GM18520 (cell line): ENCODE measurements around the gene SERTAD3.
"Not testable (repeated sequence)": the region's sequence is repeated elsewhere in the genome, so short reads cannot be mapped to it uniquely, and the experiment has no call there.

Source experiments
- ATAC-seq: cut with Tn5 transposase; IDR thresholded peaks from one replicate; pipeline ENCODE4 v1.9.1; 2021; ENCODE audit not compliant: unreplicated experiment

Gene SERTAD3

DNA sequence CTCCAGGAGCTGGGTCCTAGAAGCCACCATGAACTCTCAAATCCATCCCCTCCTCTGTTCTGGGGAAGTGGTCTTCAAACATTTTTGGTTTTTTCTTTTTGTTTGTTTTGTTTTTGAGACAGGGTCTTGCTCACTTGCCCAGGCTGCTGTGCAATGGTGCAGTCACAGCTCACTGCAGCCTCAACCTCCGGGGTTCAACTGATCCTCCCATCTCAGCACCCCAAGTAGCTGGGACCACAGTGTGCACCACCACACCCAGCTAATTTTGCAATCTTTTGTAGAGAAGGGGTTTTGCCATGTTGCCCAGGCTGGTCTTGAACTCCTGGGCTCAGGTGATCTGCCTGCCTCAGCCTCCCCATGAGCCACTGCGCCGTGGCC is 14.5 kb upstream of the SERTAD3 start:
- no peak for ATAC-seq

DNA sequence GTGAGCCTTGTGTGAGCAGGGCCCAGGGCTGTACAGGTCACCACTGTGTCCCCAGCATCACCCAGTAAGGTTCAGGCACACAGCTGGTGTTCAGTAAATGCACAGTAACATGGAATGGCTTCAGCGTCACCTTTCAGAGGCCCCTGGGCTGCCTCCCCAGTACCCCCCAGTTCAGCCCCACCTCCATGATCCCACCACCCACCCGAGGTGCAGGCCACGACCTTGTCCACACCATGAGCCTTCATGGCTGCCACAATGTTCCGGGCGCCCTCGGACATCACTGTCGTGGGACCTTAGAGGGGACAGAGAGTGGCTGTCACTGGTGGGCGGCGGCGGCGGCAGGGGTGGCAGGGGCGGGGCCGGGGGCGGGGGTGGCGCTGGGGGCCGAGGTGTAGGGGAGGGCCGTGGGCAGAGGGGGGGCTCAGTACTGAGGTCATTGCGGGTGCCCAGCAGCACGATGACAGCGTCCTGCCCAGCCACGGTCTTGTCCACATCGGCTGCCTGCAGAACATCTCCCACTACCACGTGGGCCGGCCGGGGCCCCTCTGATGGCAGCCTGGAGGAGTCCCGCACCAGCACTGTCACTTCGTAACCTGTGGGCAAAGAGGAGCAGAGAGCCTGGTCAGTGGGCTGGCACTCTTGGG is 13.9 kb upstream of the SERTAD3 start:
- no peak for ATAC-seq

DNA sequence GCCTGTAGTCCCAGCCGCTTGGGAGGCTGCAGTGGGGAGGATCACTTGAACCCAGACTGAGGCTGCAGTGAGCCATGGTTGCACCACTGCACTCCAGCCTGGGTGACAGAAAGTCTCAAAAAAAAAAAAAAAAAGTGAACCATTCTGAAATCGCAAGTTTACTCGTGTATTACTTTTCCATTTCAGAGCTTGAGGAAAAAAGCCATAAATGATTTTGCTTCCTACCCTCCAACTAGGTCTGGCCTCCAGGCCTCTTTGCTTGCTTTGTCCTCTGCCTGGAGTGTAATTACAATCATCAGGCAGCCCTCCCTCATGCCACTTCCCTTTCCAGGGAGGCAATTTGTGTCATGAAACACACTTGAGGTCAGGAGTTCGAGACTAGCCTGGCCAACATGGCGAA is 12.9 kb upstream of the SERTAD3 start:
- no peak for ATAC-seq

- ATAC-seq = not testable (repeated sequence)
These were observed 9.8 kb upstream of the SERTAD3 start for GRCh38 chr19:40453943-40454342.

GRCh38 chr19:40453151-40453735 is 9.1 kb upstream of the SERTAD3 start:
- ATAC-seq = no peak

DNA sequence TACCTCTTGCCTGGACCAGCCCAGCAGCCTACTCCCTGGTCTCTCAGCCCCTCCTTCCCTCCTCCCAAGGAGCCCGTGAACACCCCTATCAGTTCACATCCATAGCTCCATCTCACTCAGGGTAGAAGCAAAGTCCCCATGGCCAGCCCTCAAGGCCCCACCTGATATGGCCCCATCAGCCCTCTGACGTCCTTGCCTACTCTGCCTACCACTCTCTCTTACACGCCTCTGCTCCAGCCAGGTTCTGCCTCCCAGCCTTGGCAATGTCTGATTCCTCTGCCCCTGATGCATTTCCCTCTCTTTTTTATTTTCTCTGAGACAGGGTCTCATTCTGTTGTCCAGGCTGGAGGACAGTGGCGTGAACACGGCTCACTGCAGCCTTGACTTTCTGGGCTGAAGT is 7.9 kb upstream of the SERTAD3 start:
- no peak for ATAC-seq

DNA sequence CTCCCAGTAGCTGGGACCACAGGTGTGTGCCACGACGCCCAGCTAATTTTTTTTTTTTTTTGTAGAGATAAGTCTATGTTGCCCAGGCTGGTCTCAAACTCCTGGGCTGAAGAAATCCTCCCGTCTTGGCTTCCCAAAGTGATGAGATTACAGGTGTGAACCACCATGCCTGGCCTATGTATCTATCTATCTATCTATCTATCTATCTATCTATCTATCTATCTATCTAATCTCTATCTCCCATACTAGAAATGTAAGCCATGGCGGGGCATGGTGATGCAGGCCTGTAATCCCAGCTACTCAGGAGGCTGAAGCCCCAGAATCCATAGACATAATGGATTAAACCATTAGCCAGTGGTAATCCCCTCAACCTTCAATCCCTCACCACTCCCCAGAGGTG is 6.5 kb upstream of the SERTAD3 start:
- ATAC-seq = no peak

- ATAC-seq = no peak
These were observed 5.4 kb upstream of the SERTAD3 start for GRCh38 chr19:40449506-40449905.

DNA sequence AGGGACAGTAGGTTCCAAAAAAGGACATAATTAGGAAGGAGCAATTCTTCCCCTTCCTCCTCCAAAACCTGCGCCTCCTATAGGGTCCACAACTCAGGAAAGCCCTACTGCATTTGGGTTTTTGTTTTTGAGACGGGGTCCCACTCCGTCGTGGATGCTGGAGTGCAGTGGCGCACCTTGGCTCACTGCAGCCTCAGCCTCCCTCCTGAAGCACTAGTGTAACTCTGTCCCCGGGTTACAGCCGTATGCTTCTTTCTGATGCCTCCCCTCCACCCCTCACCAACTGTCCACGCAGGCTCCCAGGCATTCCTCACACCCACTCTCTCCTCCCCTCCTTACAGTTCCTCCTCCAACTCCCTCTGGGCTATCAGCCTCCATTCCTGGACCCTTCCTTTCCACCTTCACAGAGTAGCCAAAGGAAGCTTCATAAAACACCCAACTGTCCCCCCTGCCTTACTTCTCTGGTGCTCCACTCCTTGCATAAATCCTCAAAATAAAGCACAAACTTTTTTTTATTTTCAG is 2.2 kb upstream of the SERTAD3 start:
- ATAC-seq = no peak

DNA sequence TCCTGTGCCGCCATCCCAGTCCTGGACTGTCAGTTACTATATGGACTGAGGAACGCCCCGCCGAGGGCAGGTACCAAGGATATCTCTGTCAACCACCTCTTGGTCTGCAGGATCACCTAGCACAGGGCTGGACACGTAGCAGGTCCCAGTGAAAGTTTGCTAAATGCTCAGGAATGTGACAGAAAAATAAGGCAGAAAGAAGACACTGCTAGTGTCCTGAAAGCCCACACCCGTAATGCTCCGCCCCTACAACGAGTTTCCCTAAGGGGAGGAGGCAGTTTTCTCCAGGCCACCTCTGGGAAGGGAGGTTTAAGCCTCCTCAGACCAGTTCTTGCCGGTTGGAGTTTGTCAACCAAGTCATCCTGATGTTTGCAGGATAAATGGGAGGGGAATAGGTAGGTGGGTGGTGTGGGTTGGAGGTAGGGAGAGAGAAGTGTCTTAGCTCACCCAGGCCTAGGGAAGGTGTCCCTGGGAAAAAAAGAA is 1.7 kb upstream of the SERTAD3 start:
- ATAC-seq = no peak

GRCh38 chr19:40444825-40445312 is 734 bp upstream of the SERTAD3 start:
- no peak for ATAC-seq

DNA sequence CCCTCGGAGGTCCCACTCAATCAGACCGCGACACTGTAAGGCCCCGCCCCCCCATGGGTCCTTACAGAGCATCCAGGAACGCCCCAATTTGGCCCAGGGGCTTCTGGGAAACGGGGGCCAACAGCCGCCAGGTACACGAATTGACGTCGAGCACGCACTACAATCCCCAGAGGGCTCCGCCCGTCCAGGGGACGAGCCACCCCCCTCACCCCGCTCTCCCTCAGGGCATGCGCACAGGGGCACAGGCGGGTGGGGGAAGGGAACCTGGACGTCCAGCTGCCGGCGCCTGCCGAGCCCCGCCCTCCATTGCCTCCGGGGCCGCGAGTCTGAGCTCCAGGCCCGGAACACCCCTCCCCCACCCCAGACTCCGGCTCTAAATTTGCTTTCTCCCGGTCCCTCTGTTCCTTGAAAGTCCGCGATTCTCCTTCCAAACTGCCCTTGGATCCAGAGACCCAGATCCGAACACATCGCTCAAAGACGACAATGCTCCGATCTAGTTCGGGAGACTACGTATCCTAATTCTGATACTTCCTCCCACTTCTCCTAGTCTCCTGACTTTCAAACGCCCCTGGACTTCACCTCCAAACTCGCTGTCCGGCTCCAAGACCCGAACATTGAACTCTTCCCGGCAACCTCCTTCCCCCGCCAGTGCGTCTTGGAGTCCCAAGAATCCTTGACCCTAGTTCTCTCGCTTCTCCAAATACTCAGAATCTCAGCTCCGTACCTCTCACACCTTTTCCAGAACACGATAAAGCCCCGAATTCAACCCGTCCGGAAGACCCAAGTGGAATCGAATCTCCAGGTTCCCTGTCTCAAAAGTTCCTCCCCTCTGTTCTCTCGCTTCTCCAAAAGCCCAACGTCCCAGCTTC is 770 bp downstream of the SERTAD3 start:
- ATAC-seq = peak; percentile 63

- ATAC-seq = no peak
These were observed 1.6 kb downstream of the SERTAD3 start for GRCh38 chr19:40442328-40443130.

- ATAC-seq = no peak
These were observed 2.3 kb downstream of the SERTAD3 start for GRCh38 chr19:40441719-40442253.

- no peak for ATAC-seq
These were observed 5.9 kb downstream of the SERTAD3 start for GRCh38 chr19:40438284-40438683.

DNA sequence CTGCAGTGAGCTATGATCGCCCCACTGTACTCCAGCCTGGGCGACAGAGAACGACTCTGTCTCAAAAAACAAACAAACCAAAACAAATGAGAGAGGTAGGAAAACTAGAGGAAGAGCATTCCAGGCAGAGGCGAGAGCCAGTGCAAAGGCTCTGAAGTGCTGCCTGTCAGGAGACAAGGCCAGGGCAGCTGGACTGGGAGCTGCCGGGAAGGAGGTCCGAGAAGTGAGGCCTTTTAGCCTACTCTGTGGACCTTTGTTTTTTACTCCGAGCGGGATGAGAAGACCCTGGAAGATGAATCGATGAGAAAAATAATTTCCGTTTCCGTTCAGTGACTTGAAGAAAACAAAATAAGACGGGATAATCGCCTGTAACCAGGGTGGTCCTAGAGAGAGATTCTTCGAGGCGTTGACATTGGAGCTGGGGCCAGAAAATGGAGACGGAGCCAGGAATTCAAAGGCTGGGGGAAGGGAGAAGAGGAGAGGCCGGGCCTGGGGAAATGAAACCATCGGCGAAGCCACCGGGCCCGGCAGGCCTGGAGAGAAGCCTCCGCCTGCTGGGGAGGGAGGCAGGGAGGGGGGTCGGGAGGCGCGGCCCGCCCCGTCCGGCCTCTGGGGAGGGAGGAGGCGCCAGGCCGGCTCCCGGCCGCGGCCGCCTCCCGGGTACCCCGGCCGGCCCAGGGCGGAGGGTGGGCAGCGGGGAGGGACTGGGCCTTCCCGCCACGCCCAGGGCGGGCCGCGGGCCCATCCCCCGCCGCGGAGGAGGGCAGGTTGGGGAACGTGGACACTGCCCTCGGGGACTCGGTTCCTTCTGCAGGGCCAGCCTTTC is 10.5 kb downstream of the SERTAD3 start:
- ATAC-seq = no peak

- ATAC-seq = not testable (repeated sequence)
These were observed 11.4 kb downstream of the SERTAD3 start for GRCh38 chr19:40432760-40433159.

- ATAC-seq = no peak
These were observed 12.4 kb downstream of the SERTAD3 start for GRCh38 chr19:40431698-40432097.

DNA sequence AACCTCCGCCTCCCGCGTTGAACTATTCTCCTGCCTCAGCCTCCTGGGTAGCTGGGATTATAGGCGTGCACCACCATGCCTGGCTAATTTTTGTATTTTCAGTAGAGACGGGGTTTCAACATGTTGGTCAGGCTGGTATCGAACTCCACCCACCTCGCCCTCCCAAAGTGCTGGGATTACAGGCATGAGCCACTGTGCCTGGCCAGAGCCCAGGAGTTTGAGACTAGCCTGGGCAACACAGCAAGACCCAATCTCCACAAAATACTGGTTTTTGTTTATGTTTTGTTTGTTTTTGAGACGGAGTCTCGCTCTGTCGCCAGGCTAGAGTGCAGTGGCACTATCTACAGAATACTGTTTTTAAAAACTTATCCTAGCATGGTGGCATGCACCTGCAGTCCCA is 13.9 kb downstream of the SERTAD3 start:
- not testable (repeated sequence) for ATAC-seq

- not testable (repeated sequence) for ATAC-seq
These were observed 15.9 kb downstream of the SERTAD3 start for GRCh38 chr19:40428197-40428596.
